ENCODE measurements around the gene ARHGAP24.

DNA sequence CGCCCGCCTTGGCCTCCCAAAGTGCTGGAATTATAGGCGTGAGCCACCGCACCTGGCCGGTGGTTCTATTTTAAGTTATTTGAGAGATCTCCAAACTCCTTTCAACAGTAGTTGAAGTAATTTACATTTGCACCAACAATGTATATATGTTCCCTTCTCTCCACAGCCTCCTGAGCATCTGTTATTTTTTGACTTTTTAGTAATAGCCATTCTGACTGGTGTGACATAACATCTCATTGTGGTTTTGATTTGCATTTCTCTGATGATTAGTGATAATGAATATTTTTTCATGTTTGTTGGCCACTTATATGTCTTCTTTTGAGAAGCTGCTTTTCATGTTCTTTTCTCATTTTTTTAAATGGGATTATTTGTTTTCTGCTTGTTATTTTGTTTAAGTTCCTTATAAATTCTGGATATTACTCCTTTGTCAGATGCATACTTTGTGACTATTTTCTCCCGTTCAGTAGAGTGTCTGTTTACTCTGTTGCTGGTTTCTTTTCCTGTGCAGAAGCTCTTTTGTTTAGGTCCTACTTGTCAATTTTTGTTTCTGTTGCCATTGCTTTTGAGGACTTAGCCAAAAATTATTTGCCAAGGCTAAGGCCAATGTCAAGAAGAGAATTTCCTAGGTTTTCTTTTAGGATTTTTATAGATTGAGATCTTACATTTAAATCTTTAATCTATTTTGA, 213.2 kb downstream of the ARHGAP24 start:
- no peak for TF ChIP-seq HDAC2 (IDR thresholded peaks at IDR 0.05)
- TF ChIP-seq EHMT2 (IDR thresholded peaks at IDR 0.05; ENCODE audit: low read depth) = no peak
- TF ChIP-seq, protein P1, sequence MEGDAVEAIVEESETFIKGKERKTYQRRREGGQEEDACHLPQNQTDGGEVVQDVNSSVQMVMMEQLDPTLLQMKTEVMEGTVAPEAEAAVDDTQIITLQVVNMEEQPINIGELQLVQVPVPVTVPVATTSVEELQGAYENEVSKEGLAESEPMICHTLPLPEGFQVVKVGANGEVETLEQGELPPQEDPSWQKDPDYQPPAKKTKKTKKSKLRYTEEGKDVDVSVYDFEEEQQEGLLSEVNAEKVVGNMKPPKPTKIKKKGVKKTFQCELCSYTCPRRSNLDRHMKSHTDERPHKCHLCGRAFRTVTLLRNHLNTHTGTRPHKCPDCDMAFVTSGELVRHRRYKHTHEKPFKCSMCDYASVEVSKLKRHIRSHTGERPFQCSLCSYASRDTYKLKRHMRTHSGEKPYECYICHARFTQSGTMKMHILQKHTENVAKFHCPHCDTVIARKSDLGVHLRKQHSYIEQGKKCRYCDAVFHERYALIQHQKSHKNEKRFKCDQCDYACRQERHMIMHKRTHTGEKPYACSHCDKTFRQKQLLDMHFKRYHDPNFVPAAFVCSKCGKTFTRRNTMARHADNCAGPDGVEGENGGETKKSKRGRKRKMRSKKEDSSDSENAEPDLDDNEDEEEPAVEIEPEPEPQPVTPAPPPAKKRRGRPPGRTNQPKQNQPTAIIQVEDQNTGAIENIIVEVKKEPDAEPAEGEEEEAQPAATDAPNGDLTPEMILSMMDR (IDR thresholded peaks at IDR 0.05) = no peak
- TF ChIP-seq, protein P2, sequence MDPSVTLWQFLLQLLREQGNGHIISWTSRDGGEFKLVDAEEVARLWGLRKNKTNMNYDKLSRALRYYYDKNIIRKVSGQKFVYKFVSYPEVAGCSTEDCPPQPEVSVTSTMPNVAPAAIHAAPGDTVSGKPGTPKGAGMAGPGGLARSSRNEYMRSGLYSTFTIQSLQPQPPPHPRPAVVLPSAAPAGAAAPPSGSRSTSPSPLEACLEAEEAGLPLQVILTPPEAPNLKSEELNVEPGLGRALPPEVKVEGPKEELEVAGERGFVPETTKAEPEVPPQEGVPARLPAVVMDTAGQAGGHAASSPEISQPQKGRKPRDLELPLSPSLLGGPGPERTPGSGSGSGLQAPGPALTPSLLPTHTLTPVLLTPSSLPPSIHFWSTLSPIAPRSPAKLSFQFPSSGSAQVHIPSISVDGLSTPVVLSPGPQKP (IDR thresholded peaks at IDR 0.05; ENCODE audit: low read depth, low read length) = no peak
- TF ChIP-seq, protein P3, sequence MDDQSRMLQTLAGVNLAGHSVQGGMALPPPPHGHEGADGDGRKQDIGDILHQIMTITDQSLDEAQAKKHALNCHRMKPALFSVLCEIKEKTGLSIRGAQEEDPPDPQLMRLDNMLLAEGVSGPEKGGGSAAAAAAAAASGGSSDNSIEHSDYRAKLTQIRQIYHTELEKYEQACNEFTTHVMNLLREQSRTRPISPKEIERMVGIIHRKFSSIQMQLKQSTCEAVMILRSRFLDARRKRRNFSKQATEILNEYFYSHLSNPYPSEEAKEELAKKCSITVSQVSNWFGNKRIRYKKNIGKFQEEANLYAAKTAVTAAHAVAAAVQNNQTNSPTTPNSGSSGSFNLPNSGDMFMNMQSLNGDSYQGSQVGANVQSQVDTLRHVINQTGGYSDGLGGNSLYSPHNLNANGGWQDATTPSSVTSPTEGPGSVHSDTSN (IDR thresholded peaks at IDR 0.05) = no peak
- TF ChIP-seq POLR2A (IDR thresholded peaks at IDR 0.05; ENCODE audit: low read length) = no peak
- no peak for TF ChIP-seq CBX2 (IDR thresholded peaks at IDR 0.05; ENCODE audit: borderline replicate concordance, low read depth)
- TF ChIP-seq, protein P4, sequence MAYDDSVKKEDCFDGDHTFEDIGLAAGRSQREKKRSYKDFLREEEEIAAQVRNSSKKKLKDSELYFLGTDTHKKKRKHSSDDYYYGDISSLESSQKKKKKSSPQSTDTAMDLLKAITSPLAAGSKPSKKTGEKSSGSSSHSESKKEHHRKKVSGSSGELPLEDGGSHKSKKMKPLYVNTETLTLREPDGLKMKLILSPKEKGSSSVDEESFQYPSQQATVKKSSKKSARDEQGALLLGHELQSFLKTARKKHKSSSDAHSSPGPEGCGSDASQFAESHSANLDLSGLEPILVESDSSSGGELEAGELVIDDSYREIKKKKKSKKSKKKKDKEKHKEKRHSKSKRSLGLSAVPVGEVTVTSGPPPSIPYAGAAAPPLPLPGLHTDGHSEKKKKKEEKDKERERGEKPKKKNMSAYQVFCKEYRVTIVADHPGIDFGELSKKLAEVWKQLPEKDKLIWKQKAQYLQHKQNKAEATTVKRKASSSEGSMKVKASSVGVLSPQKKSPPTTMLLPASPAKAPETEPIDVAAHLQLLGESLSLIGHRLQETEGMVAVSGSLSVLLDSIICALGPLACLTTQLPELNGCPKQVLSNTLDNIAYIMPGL (CRISPR knock-in tag; IDR thresholded peaks at IDR 0.05; ENCODE audit: borderline replicate concordance) = no peak
- no peak for TF ChIP-seq MAFK (IDR thresholded peaks at IDR 0.05; ENCODE audit: partially characterized antibody)
- TF ChIP-seq MAZ (IDR thresholded peaks at IDR 0.05; ENCODE audit: borderline replicate concordance, low read depth, low read length) = no peak
- no peak for TF ChIP-seq KDM1A (IDR thresholded peaks at IDR 0.05; ENCODE audit: low read depth)
- TF ChIP-seq SMC3 (IDR thresholded peaks at IDR 0.05) = no peak
- TF ChIP-seq JUNB (IDR thresholded peaks at IDR 0.05) = no peak

All from A549 (cell line).